WI38 (cell line): ENCODE data around the gene TNFSF15.

Source experiments
- H3K4me3 ChIP-seq: 2 replicates; pipeline ENCODE4 v1.5.1; 2011; ENCODE audit warnings: low read depth, mild to moderate bottlenecking, control low read depth, low read length
- TF ChIP-seq, protein P1 (sequence below): IDR thresholded peaks from 2 replicates; pipeline ENCODE4 v1.5.1; 2012; ENCODE audit warnings: low read depth, mild to moderate bottlenecking, control low read depth, low read length

Gene TNFSF15

DNA sequence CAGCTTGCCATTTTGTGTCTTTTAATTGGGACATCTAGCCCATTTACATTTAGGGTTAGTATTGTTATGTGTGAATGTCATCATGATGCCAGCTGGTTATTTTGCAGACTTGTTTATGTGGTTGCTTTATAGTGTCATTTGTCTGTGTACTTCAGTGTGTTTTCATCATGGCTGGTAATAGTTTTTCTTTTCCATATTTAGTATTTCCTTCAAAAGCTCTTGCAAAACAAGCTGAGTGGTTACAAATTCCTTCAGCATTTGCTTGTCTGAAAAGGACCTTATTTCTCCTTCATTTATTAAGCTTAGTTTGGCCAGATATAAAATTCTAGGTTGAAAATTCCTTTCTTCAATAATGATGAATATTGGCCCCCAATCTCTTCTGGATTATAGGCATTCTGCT, 28.5 kb upstream of the TNFSF15 start:
- TF ChIP-seq, protein P1, sequence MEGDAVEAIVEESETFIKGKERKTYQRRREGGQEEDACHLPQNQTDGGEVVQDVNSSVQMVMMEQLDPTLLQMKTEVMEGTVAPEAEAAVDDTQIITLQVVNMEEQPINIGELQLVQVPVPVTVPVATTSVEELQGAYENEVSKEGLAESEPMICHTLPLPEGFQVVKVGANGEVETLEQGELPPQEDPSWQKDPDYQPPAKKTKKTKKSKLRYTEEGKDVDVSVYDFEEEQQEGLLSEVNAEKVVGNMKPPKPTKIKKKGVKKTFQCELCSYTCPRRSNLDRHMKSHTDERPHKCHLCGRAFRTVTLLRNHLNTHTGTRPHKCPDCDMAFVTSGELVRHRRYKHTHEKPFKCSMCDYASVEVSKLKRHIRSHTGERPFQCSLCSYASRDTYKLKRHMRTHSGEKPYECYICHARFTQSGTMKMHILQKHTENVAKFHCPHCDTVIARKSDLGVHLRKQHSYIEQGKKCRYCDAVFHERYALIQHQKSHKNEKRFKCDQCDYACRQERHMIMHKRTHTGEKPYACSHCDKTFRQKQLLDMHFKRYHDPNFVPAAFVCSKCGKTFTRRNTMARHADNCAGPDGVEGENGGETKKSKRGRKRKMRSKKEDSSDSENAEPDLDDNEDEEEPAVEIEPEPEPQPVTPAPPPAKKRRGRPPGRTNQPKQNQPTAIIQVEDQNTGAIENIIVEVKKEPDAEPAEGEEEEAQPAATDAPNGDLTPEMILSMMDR, result no peak
- no peak overlapping the region for H3K4me3 ChIP-seq

DNA sequence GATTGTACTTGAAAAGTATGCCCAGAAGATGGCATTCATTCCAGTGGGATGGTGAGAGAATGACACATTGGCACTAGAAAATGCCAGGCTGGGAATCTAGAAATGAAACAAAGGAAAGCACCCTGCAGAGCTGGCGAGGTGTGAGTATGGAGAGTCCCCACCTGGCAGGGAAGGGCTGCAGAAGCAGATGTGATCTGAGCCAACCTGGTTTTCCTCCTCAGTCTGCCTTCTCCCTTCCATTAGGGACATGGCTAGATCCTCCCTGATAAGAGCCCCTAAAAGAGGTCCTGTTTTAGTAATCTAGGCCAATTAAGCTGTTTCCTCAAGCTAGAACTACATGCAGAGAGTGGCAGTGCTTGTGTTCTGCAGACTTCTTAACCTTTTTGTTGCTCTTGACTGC, 24.7 kb upstream of the TNFSF15 start:
- no peak overlapping the region for H3K4me3 ChIP-seq

DNA sequence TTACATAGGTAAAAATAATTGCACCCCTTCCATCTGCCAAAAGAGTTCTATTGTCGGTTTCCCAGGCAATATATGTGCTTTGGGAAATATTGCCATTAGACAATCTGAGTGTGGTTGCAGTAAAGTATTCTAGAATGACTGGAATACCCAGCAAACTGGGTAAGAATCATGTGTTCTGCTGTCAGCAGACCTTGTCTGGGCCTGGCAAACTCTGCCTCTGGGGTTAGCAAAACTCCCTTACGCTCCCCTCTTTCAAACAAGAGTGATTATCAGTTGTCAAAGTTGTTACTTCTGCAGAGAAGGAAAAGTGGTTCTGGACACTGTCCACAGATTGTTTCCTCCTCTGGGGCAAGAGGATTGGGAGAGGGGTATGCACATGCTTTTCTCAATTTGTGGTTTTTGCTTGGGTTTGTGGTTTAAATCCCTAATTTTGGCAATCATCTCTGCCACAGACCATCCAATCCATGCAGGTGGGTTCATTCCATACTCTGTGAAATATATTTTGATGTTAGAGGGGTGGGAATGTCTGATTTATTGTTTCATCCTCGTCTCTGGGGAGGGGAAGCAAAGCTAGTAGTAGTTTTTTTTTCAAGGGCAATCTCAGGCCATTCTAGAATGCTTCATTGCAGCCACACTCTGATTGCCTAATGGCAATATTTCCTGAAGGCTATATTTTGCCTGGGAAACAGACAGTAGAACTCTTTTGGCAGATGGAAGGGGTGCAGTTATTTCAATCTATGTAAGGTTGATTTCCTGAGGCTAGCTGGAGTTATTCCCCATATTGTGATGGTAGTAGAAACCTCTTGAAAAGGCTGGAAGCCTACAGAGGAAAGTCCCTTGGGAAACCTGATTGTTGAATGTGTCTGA, 24.0 kb upstream of the TNFSF15 start:
- no peak overlapping the region for H3K4me3 ChIP-seq
- TF ChIP-seq, protein P1, result no peak

More for the DNA sequence above, 24.7 kb upstream of the TNFSF15 start:
- TF ChIP-seq, protein P1, result no peak

DNA sequence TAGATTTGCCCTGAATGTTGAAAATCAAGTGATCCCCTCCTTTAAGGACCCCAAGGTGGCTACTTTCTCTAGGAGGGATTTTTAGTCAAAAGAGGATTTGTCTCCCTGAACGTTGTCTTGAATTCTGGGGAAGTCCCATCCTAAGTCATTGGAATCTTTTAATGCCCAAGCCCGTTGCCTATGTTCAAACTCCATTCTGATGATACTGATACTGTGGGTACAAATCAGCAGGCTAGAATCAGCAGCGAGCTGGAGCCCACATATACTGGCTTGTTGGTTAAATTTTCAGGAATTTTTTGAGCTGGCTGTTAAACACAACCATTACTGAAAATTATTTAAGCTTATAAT, 22.4 kb upstream of the TNFSF15 start:
- H3K4me3 ChIP-seq, result no peak overlapping the region
- TF ChIP-seq, protein P1, result no peak

DNA sequence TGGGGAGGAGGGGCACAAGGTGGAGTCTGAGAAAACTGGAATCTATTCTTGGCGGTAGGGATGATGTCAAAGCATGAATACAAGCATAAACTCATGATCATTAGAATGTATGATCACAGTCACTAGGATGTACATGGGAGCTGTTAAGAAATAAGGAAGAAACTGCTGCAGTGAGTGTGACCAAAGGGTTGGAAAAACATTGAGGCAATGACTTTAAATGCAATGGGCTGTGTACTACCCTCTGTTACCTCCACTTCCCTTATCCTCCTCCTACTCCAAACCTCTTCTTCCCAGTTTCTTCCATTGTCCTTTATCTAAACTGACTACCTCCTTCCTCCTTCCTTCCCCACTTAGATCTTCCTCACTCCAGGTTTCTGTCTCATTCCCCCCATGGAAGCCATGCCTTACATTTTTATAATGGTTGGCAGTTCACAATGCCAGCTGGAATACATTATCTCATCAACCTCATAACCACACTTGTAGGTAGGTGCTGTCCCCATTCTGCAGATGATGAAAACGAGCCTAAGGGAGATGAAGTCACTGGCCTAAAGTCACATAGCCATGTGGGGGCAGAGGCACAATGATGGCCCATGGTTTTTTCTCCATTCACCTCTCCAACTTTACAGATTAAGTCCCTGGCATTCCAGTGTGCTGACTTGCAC, 21.9 kb upstream of the TNFSF15 start:
- no peak overlapping the region for H3K4me3 ChIP-seq
- TF ChIP-seq, protein P1, result no peak

DNA sequence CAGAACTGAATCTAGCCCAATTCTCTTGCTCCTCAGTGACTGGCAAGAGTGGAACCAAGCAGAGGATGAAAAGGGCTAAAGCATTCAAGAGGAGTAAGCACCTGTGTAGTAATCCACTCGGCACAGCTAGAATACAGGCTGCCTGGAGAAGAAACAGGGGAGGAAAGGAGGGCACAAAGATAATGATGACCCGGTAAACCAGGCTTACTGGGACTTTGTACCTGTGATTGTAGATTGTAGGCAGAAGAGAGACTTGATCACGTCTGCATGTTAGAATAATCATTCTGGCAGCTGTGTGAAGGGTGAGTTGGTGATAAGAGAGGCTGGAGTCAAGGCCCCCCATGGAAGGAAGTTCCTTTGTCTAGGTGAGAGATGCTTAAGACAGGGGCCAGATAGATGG, 20.6 kb upstream of the TNFSF15 start:
- no peak overlapping the region for H3K4me3 ChIP-seq
- TF ChIP-seq, protein P1, result no peak
